Measurements from ENCODE around the gene NBR1.

NBR1 gene, protein sequence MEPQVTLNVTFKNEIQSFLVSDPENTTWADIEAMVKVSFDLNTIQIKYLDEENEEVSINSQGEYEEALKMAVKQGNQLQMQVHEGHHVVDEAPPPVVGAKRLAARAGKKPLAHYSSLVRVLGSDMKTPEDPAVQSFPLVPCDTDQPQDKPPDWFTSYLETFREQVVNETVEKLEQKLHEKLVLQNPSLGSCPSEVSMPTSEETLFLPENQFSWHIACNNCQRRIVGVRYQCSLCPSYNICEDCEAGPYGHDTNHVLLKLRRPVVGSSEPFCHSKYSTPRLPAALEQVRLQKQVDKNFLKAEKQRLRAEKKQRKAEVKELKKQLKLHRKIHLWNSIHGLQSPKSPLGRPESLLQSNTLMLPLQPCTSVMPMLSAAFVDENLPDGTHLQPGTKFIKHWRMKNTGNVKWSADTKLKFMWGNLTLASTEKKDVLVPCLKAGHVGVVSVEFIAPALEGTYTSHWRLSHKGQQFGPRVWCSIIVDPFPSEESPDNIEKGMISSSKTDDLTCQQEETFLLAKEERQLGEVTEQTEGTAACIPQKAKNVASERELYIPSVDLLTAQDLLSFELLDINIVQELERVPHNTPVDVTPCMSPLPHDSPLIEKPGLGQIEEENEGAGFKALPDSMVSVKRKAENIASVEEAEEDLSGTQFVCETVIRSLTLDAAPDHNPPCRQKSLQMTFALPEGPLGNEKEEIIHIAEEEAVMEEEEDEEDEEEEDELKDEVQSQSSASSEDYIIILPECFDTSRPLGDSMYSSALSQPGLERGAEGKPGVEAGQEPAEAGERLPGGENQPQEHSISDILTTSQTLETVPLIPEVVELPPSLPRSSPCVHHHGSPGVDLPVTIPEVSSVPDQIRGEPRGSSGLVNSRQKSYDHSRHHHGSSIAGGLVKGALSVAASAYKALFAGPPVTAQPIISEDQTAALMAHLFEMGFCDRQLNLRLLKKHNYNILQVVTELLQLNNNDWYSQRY

DNA sequence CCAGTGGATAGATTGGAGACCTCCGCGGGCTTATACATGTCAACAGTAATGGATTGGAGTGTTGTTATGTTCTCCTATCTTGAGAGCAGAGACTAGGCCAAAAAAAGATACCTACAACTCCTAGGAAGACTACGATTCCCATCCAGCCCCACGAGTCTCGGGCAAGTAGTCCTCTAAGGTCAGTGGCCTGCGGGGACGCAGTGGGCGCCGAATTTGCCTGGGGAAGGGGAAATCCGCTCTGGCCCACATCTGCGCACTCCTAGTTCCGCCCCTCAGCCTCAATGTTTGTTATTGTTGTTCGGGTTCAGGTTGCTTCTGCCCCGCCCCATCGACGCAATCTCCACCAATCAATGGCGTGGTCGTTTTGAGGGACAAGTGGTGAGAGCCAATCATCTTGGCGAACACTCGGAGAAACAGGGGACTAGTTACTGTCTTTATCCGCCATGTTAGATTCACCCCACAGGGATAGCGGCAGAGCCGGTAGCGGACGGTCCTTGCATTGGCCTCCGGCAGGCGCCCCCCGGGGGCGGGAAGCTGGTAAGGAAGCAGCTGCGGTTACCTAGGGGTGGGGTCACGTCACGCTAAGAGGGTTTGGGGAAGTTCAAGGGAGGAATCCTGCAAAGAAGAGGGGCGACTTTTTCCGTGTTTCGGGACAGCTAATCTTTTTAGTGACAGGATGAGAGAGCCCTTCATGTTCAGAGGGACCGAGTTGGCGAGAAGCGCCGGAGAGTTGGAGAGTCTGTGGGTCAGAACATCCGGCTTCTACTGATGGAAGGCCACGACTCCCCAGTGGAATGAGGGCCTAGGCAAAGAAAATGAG is at the start of gene NBR1:
TSS of gene NBR1 (plus strand) at position 449 of the 820 bp plus-strand sequence. CDS start 4,586 bp downstream, outside the sequence.
- Histone ChIP-seq H4K20me1 (ENCODE audit: low read depth, low read length) (no peaks in the 10 kb centered on the region), H3K9ac (ENCODE audit: low read length) (peak within 1 kb of the TSS; percentile 72), H3K79me2 (ENCODE audit: insufficient read depth, low read length) (peaks cover 16% of the 10 kb centered on the region), H3K4me2 (ENCODE audit: low read depth, low read length, poor library complexity, severe bottlenecking) (peak within 1 kb of the TSS; percentile 71), H3F3A (ENCODE audit: insufficient read depth) (peaks cover 15% of the 10 kb centered on the region; the same call in 1 of the 2 replicates), H3K9me3 (ENCODE audit: insufficient read depth, low read length) (no peaks in the 10 kb centered on the region), H3K27me3 (ENCODE audit: low read length) (no peaks in the 10 kb centered on the region), H3K36me3 (ENCODE audit: low read length) (no peaks in the 10 kb centered on the region), H3K27ac (ENCODE audit: low read depth, low read length) (peak within 1 kb of the TSS; percentile 83), H3K4me3 (ENCODE audit: insufficient read depth, low read length, poor library complexity, severe bottlenecking) (peak within 1 kb of the TSS; percentile 87), H2AFZ (ENCODE audit: low read depth, low read length, severe bottlenecking) (peak within 1 kb of the TSS; percentile 66), H3K9me2 (replicated peaks; ENCODE audit: insufficient read depth, low read length) (no peaks in the 10 kb centered on the region)
- TF ChIP-seq EZH2phosphoT487 (conservative IDR thresholded peaks at IDR 0.05; ENCODE audit: low read length) = no peak

DNA sequence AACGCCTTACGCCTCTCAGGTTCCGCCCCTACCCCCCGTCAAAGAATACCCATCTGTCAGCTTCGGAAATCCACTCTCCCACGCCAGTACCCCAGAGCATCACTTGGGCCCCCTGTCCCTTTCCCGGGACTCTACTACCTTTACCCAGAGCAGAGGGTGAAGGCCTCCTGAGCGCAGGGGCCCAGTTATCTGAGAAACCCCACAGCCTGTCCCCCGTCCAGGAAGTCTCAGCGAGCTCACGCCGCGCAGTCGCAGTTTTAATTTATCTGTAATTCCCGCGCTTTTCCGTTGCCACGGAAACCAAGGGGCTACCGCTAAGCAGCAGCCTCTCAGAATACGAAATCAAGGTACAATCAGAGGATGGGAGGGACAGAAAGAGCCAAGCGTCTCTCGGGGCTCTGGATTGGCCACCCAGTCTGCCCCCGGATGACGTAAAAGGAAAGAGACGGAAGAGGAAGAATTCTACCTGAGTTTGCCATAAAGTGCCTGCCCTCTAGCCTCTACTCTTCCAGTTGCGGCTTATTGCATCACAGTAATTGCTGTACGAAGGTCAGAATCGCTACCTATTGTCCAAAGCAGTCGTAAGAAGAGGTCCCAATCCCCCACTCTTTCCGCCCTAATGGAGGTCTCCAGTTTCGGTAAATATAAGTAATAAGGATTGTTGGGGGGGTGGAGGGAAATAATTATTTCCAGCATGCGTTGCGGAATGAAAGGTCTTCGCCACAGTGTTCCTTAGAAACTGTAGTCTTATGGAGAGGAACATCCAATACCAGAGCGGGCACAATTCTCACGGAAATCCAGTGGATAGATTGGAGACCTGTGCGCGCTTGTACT is 45.7 kb upstream of the NBR1 start, which contains the start of gene BRCA1:
TSS of gene BRCA1 (minus strand) at position 232 of the 834 bp plus-strand sequence. CDS start 1,268 bp downstream, outside the sequence.
- H2AFZ ChIP-seq (ENCODE audit: low read depth, low read length, severe bottlenecking) = peak within 1 kb of the TSS; percentile 81
- peak within 1 kb of the TSS; percentile 70 for H3K27ac ChIP-seq (ENCODE audit: low read depth, low read length)

More for the DNA sequence above, 45.7 kb upstream of the NBR1 start, which contains the start of gene BRCA1:
- no peak for TF ChIP-seq EZH2phosphoT487 (conservative IDR thresholded peaks at IDR 0.05; ENCODE audit: low read length)
- TF ChIP-seq, protein P1, sequence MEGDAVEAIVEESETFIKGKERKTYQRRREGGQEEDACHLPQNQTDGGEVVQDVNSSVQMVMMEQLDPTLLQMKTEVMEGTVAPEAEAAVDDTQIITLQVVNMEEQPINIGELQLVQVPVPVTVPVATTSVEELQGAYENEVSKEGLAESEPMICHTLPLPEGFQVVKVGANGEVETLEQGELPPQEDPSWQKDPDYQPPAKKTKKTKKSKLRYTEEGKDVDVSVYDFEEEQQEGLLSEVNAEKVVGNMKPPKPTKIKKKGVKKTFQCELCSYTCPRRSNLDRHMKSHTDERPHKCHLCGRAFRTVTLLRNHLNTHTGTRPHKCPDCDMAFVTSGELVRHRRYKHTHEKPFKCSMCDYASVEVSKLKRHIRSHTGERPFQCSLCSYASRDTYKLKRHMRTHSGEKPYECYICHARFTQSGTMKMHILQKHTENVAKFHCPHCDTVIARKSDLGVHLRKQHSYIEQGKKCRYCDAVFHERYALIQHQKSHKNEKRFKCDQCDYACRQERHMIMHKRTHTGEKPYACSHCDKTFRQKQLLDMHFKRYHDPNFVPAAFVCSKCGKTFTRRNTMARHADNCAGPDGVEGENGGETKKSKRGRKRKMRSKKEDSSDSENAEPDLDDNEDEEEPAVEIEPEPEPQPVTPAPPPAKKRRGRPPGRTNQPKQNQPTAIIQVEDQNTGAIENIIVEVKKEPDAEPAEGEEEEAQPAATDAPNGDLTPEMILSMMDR (IDR thresholded peaks at IDR 0.05; ENCODE audit: insufficient read depth, low read length, poor library complexity, severe bottlenecking) = no peak
- no peaks in the 10 kb centered on the region for H4K20me1 ChIP-seq (ENCODE audit: low read depth, low read length)
- H3K4me2 ChIP-seq (ENCODE audit: low read depth, low read length, poor library complexity, severe bottlenecking) = peak within 1 kb of the TSS; percentile 78
- peaks cover 46% of the 10 kb centered on the region for H3K79me2 ChIP-seq (ENCODE audit: insufficient read depth, low read length)
- no peaks in the 10 kb centered on the region for H3K9me2 ChIP-seq (replicated peaks; ENCODE audit: insufficient read depth, low read length)
- H3K9me3 ChIP-seq (ENCODE audit: insufficient read depth, low read length) = no peaks in the 10 kb centered on the region
- peaks cover 9% of the 10 kb centered on the region; the same call in 1 of the 2 replicates for H3F3A ChIP-seq (ENCODE audit: insufficient read depth)
- peaks cover 4% of the 10 kb centered on the region; the same call in 1 of the 2 replicates for H3K36me3 ChIP-seq (ENCODE audit: low read length)
- H3K27me3 ChIP-seq (ENCODE audit: low read length) = no peaks in the 10 kb centered on the region
- H3K9ac ChIP-seq (ENCODE audit: low read length) = peak within 1 kb of the TSS; percentile 89
- peak within 1 kb of the TSS; percentile 84 for H3K4me3 ChIP-seq (ENCODE audit: insufficient read depth, low read length, poor library complexity, severe bottlenecking)

Measured in SU-DHL-6 (cell line).